Measurements from ENCODE around the gene DNAJB1.
"Not testable (repeated sequence)": the region's sequence is repeated elsewhere in the genome, so short reads cannot be mapped to it uniquely, and the experiment has no call there.

Gene DNAJB1

GRCh38 chr19:14517840-14518505 is at the start of gene DNAJB1:
DNAJB1 (minus strand) TSS chr19:14518397; CDS start chr19:14518349, 48 bp downstream.
- H3K4me3 ChIP-seq (ENCODE audit: low read depth, low read length) = peak within 1 kb of the TSS; percentile 94
- no peaks in the 10 kb centered on the region for H3K9me3 ChIP-seq (ENCODE audit: control insufficient read depth, insufficient read depth, low read length)
- H3K36me3 ChIP-seq (ENCODE audit: control insufficient read depth, insufficient read depth, low read length) = peaks cover 29% of the 10 kb centered on the region
- H3K27me3 ChIP-seq (ENCODE audit: control insufficient read depth, insufficient read depth, low read length) = no peaks in the 10 kb centered on the region
- peak within 1 kb of the TSS; percentile 85 for H3K9ac ChIP-seq (ENCODE audit: low read depth, low read length)
- H3K4me1 ChIP-seq (ENCODE audit: control insufficient read depth, insufficient read depth, low read length) = peaks cover 17% of the 10 kb centered on the region; the same call in 1 of the 2 replicates
- H3K27ac ChIP-seq (ENCODE audit: low read depth, low read length) = peak within 1 kb of the TSS; percentile 93

DNA sequence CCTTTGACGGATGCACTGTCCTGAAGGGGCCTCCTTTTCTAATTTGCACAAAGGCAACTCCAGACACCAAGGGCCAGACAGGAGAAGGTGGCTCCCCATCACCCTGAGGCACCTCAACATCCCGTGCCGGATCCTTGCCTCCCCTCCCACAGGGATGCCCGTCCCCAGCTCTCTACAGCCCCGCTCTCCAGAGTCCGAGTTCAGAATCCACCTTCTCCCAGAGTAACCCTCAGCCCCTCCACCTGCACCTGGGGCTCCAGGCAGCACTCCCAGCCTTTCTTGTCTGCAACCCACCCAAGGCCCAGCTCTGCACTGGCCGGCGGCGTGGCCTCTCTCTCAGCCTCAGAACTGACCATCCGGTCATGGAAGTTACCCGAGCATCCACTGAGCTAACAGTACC is 48.9 kb upstream of the DNAJB1 start:
- Histone ChIP-seq H3K9ac (ENCODE audit: low read depth, low read length) (no peak overlapping the region), H3K27ac (ENCODE audit: low read depth, low read length) (no peak overlapping the region), H3K9me3 (ENCODE audit: control insufficient read depth, insufficient read depth, low read length) (no peaks in the 10 kb centered on the region), H3K36me3 (ENCODE audit: control insufficient read depth, insufficient read depth, low read length) (peaks cover 29% of the 10 kb centered on the region), H3K4me3 (ENCODE audit: low read depth, low read length) (no peak overlapping the region), H3K27me3 (ENCODE audit: control insufficient read depth, insufficient read depth, low read length) (no peaks in the 10 kb centered on the region), H3K4me1 (ENCODE audit: control insufficient read depth, insufficient read depth, low read length) (peaks cover 18% of the 10 kb centered on the region)

DNA sequence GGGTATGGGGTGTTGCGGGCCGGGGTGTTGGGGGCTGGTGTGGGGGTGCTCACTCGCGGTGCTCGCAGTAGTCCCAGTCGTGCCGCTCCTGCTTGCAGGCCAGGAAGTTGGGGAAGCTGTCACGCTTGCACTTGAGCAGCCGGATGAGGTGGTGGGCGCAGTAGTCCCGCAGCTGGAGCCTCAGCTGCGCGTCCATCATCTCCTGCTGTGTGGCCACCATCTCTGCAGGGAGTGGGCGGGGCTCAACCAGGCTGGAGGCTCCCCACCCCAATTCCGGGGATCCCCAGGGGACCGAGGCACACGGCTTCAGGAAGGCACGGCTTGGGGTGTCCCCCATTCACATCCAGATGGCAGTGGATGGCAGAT is 48.5 kb upstream of the DNAJB1 start:
- no peak overlapping the region for H3K4me3 ChIP-seq (ENCODE audit: low read depth, low read length)
- H3K9ac ChIP-seq (ENCODE audit: low read depth, low read length) = no peak overlapping the region
- no peak overlapping the region for H3K27ac ChIP-seq (ENCODE audit: low read depth, low read length)
- no peaks in the 10 kb centered on the region for H3K27me3 ChIP-seq (ENCODE audit: control insufficient read depth, insufficient read depth, low read length)
- H3K9me3 ChIP-seq (ENCODE audit: control insufficient read depth, insufficient read depth, low read length) = no peaks in the 10 kb centered on the region
- peaks cover 29% of the 10 kb centered on the region for H3K36me3 ChIP-seq (ENCODE audit: control insufficient read depth, insufficient read depth, low read length)
- H3K4me1 ChIP-seq (ENCODE audit: control insufficient read depth, insufficient read depth, low read length) = peaks cover 22% of the 10 kb centered on the region

- Histone ChIP-seq H3K9ac (ENCODE audit: low read depth, low read length) (no peak overlapping the region), H3K36me3 (ENCODE audit: control insufficient read depth, insufficient read depth, low read length) (peaks cover 29% of the 10 kb centered on the region), H3K4me3 (ENCODE audit: low read depth, low read length) (no peak overlapping the region), H3K9me3 (ENCODE audit: control insufficient read depth, insufficient read depth, low read length) (no peaks in the 10 kb centered on the region), H3K4me1 (ENCODE audit: control insufficient read depth, insufficient read depth, low read length) (peaks cover 26% of the 10 kb centered on the region), H3K27ac (ENCODE audit: low read depth, low read length) (no peak overlapping the region), H3K27me3 (ENCODE audit: control insufficient read depth, insufficient read depth, low read length) (no peaks in the 10 kb centered on the region)
Measured at GRCh38 chr19:14565765-14566711, 47.8 kb upstream of the DNAJB1 start.

- H3K4me1 ChIP-seq (ENCODE audit: control insufficient read depth, insufficient read depth, low read length) = peaks cover 30% of the 10 kb centered on the region
- no peak overlapping the region for H3K4me3 ChIP-seq (ENCODE audit: low read depth, low read length)
- H3K36me3 ChIP-seq (ENCODE audit: control insufficient read depth, insufficient read depth, low read length) = peaks cover 29% of the 10 kb centered on the region
- H3K27ac ChIP-seq (ENCODE audit: low read depth, low read length) = no peak overlapping the region
- H3K9ac ChIP-seq (ENCODE audit: low read depth, low read length) = no peak overlapping the region
- H3K9me3 ChIP-seq (ENCODE audit: control insufficient read depth, insufficient read depth, low read length) = no peaks in the 10 kb centered on the region
- H3K27me3 ChIP-seq (ENCODE audit: control insufficient read depth, insufficient read depth, low read length) = no peaks in the 10 kb centered on the region
Measured at GRCh38 chr19:14565298-14565679, 47.1 kb upstream of the DNAJB1 start.

GRCh38 chr19:14564652-14565297 is 46.6 kb upstream of the DNAJB1 start:
- Histone ChIP-seq H3K4me1 (ENCODE audit: control insufficient read depth, insufficient read depth, low read length) (peaks cover 30% of the 10 kb centered on the region), H3K36me3 (ENCODE audit: control insufficient read depth, insufficient read depth, low read length) (peaks cover 29% of the 10 kb centered on the region)
- H3K4me3 ChIP-seq (ENCODE audit: low read depth, low read length); H3K27me3 ChIP-seq (ENCODE audit: control insufficient read depth, insufficient read depth, low read length); H3K9ac ChIP-seq (ENCODE audit: low read depth, low read length); H3K27ac ChIP-seq (ENCODE audit: low read depth, low read length); H3K9me3 ChIP-seq (ENCODE audit: control insufficient read depth, insufficient read depth, low read length): not testable (repeated sequence)

- no peaks in the 10 kb centered on the region for H3K9me3 ChIP-seq (ENCODE audit: control insufficient read depth, insufficient read depth, low read length)
- peaks cover 29% of the 10 kb centered on the region for H3K36me3 ChIP-seq (ENCODE audit: control insufficient read depth, insufficient read depth, low read length)
- peaks cover 30% of the 10 kb centered on the region for H3K4me1 ChIP-seq (ENCODE audit: control insufficient read depth, insufficient read depth, low read length)
- H3K9ac ChIP-seq (ENCODE audit: low read depth, low read length) = no peak overlapping the region
- H3K4me3 ChIP-seq (ENCODE audit: low read depth, low read length) = no peak overlapping the region
- H3K27ac ChIP-seq (ENCODE audit: low read depth, low read length) = no peak overlapping the region
- no peaks in the 10 kb centered on the region for H3K27me3 ChIP-seq (ENCODE audit: control insufficient read depth, insufficient read depth, low read length)
Measured at GRCh38 chr19:14563989-14564651, 45.9 kb upstream of the DNAJB1 start.

- Histone ChIP-seq H3K36me3 (ENCODE audit: control insufficient read depth, insufficient read depth, low read length) (peaks cover 26% of the 10 kb centered on the region), H3K9me3 (ENCODE audit: control insufficient read depth, insufficient read depth, low read length) (no peaks in the 10 kb centered on the region), H3K27me3 (ENCODE audit: control insufficient read depth, insufficient read depth, low read length) (no peaks in the 10 kb centered on the region), H3K9ac (ENCODE audit: low read depth, low read length) (no peak overlapping the region), H3K27ac (ENCODE audit: low read depth, low read length) (peak overlapping the region; percentile 32), H3K4me3 (ENCODE audit: low read depth, low read length) (no peak overlapping the region), H3K4me1 (ENCODE audit: control insufficient read depth, insufficient read depth, low read length) (peaks cover 30% of the 10 kb centered on the region)
Measured at GRCh38 chr19:14563590-14563926, 45.4 kb upstream of the DNAJB1 start.

GRCh38 chr19:14562660-14563589 is 44.7 kb upstream of the DNAJB1 start:
- Histone ChIP-seq H3K36me3 (ENCODE audit: control insufficient read depth, insufficient read depth, low read length) (peaks cover 22% of the 10 kb centered on the region), H3K9ac (ENCODE audit: low read depth, low read length) (no peak overlapping the region), H3K27me3 (ENCODE audit: control insufficient read depth, insufficient read depth, low read length) (no peaks in the 10 kb centered on the region), H3K27ac (ENCODE audit: low read depth, low read length) (peak overlapping the region; percentile 42), H3K4me3 (ENCODE audit: low read depth, low read length) (no peak overlapping the region), H3K9me3 (ENCODE audit: control insufficient read depth, insufficient read depth, low read length) (no peaks in the 10 kb centered on the region), H3K4me1 (ENCODE audit: control insufficient read depth, insufficient read depth, low read length) (peaks cover 30% of the 10 kb centered on the region)

DNA sequence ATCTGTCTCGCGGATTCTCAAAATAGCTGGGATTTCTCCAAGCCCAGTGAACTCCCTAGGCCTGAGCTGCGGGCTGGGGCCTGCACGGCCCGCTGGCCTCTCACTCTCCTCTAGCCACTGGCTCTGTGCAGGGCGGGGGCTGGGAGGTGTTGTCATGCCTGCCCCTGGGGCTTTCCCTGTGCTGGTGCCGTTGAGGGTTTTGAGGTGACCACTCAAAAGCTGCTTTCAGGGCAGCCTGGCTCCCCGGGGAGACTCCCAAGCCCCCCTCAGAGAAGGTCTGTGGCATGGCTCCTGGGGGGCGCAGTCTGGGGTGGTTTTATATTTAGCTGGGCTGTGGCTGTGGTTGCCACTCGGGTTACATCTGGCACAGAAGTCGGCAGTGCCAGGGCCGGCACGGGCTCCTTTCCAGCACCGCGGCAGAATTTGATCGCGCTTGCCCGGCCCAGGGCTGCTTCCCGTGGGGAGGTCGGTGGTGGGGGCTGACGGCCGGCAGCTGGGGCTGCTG is 43.7 kb upstream of the DNAJB1 start:
- H3K27ac ChIP-seq (ENCODE audit: low read depth, low read length) = peak overlapping the region; percentile 42
- H3K9me3 ChIP-seq (ENCODE audit: control insufficient read depth, insufficient read depth, low read length) = no peaks in the 10 kb centered on the region
- no peaks in the 10 kb centered on the region for H3K27me3 ChIP-seq (ENCODE audit: control insufficient read depth, insufficient read depth, low read length)
- no peak overlapping the region for H3K9ac ChIP-seq (ENCODE audit: low read depth, low read length)
- H3K4me3 ChIP-seq (ENCODE audit: low read depth, low read length) = no peak overlapping the region
- H3K36me3 ChIP-seq (ENCODE audit: control insufficient read depth, insufficient read depth, low read length) = peaks cover 13% of the 10 kb centered on the region
- H3K4me1 ChIP-seq (ENCODE audit: control insufficient read depth, insufficient read depth, low read length) = peaks cover 30% of the 10 kb centered on the region
